GM18508 (cell line): ENCODE results near the gene MRPS31.
"Not testable (repeated sequence)": the region's sequence is repeated elsewhere in the genome, so short reads cannot be mapped to it uniquely, and the experiment has no call there.

Experiments used
- ATAC-seq: cut with Tn5 transposase; IDR thresholded peaks from one replicate; pipeline ENCODE4 v1.9.1; 2021; ENCODE audit warnings: moderate number of reproducible peaks; ENCODE audit not compliant: insufficient read depth, unreplicated experiment

Gene MRPS31

GRCh38 chr13:40790154-40790616 lies 19.2 kb upstream of the MRPS31 start:
- no peak for ATAC-seq

GRCh38 chr13:40789275-40790153 lies 18.5 kb upstream of the MRPS31 start, which contains the start of gene SLC25A15:
Gene SLC25A15, plus strand, starts transcription at chr13:40789611. Its CDS starts 3,616 bp downstream, at chr13:40793227.
- ATAC-seq: peak; percentile 74

GRCh38 chr13:40788540-40789274 lies 17.7 kb upstream of the MRPS31 start:
- ATAC-seq: not testable (repeated sequence)

GRCh38 chr13:40787062-40787461 lies 16.1 kb upstream of the MRPS31 start:
- ATAC-seq: no peak

GRCh38 chr13:40786568-40786996 lies 15.6 kb upstream of the MRPS31 start:
- no peak for ATAC-seq

GRCh38 chr13:40784540-40784939 lies 13.6 kb upstream of the MRPS31 start:
- ATAC-seq: no peak

- not testable (repeated sequence) for ATAC-seq
Measured at GRCh38 chr13:40782971-40783370, 12.0 kb upstream of the MRPS31 start.

GRCh38 chr13:40781717-40782116 lies 10.7 kb upstream of the MRPS31 start:
- ATAC-seq: no peak

- ATAC-seq: no peak
Measured at GRCh38 chr13:40780822-40781401, 9.9 kb upstream of the MRPS31 start.

GRCh38 chr13:40779796-40780285 lies 8.9 kb upstream of the MRPS31 start:
- ATAC-seq: no peak

- no peak for ATAC-seq
Measured at GRCh38 chr13:40779049-40779448, 8.1 kb upstream of the MRPS31 start.

- ATAC-seq: no peak
Measured at GRCh38 chr13:40777809-40778175, 6.8 kb upstream of the MRPS31 start.

- ATAC-seq: peak; percentile 49
Measured at GRCh38 chr13:40777166-40777808, 6.3 kb upstream of the MRPS31 start.

- peak; percentile 42 for ATAC-seq
Measured at GRCh38 chr13:40776681-40777165, 5.7 kb upstream of the MRPS31 start.

- no peak for ATAC-seq
Measured at GRCh38 chr13:40776232-40776631, 5.2 kb upstream of the MRPS31 start.

- no peak for ATAC-seq
Measured at GRCh38 chr13:40774672-40775071, 3.7 kb upstream of the MRPS31 start.

GRCh38 chr13:40772765-40773473 lies 1.9 kb upstream of the MRPS31 start:
- no peak for ATAC-seq

- no peak for ATAC-seq
Measured at GRCh38 chr13:40770609-40770933, 419 bp downstream of the MRPS31 start.

- ATAC-seq: no peak
Measured at GRCh38 chr13:40769970-40770369, 1.0 kb downstream of the MRPS31 start.

GRCh38 chr13:40765602-40766001 lies 5.4 kb downstream of the MRPS31 start:
- ATAC-seq: no peak
